Immature natural killer cell (primary cell): Measurements from ENCODE around the gene GPER1. TPM values are rescaled to one million over a fixed set of nuclear protein-coding genes. Genes with fewer than 3 reads are reported as not detected.

Experiments
- DNase-seq, 3 donors: peaks; one replicate each; pipeline ENCODE4 v3.0.0; 2022; ENCODE audit warnings: mixed read lengths in 1 of 3
- H3K27ac Mint-ChIP-seq, 6 donors: one replicate each; pipeline ENCODE4 v1.8.0; 2020; ENCODE audit warnings: mixed read lengths in 6 of 6, mild to moderate bottlenecking in 5 of 6, inconsistent platforms in 4 of 6, moderate library complexity in 3 of 6
- H3K27me3 Mint-ChIP-seq, 3 donors: one replicate each; pipeline ENCODE4 v1.8.0; 2020 to 2021; ENCODE audit warnings: low read depth in 3 of 3, mild to moderate bottlenecking in 3 of 3, mixed read lengths in 3 of 3, moderate library complexity in 3 of 3, inconsistent platforms in 1 of 3
- H3K36me3 Mint-ChIP-seq, 3 donors: one replicate each; pipeline ENCODE4 v1.8.0; 2020; ENCODE audit warnings: mixed read lengths in 3 of 3, inconsistent platforms in 2 of 3, mild to moderate bottlenecking in 2 of 3
- H3K4me1 Mint-ChIP-seq, 2 donors: one replicate each; pipeline ENCODE4 v1.8.0; 2020; ENCODE audit warnings: inconsistent platforms in 2 of 2, mild to moderate bottlenecking in 2 of 2, mixed read lengths in 2 of 2, moderate library complexity in 1 of 2
- H3K4me3 Mint-ChIP-seq, 5 donors: one replicate each; pipeline ENCODE4 v1.8.0; 2020; ENCODE audit warnings: mild to moderate bottlenecking in 5 of 5, mixed read lengths in 5 of 5, inconsistent platforms in 3 of 5, moderate library complexity in 3 of 5
- H3K9me3 Mint-ChIP-seq, 6 donors: one replicate each; pipeline ENCODE4 v1.8.0; 2020; ENCODE audit warnings: mild to moderate bottlenecking in 6 of 6, mixed read lengths in 6 of 6, inconsistent platforms in 4 of 6, moderate library complexity in 3 of 6
- polyA plus RNA-seq, 3 donors: library from polyadenylated mRNA; unstranded; fragments of 300-500 nt; fragmentation: Illumina TruSeq; gene quantifications; one replicate each; pipeline ENCODE4 v1.2.3, GENCODE V29; 2021

The GPER1 gene
- polyA plus RNA-seq, 3 donors from 2014 or later: 0.14 to 0.31 TPM; not detected in 1

- H3K27me3 Mint-ChIP-seq: peaks cover 3 to 9% (median 6%) of the 10 kb centered on the region in 3 donors
- no peak overlapping the region for H3K27ac Mint-ChIP-seq
- no peaks in the 10 kb centered on the region for H3K9me3 Mint-ChIP-seq
- H3K36me3 Mint-ChIP-seq: no peaks in the 10 kb centered on the region
- no peak overlapping the region for H3K4me3 Mint-ChIP-seq
- H3K4me1 Mint-ChIP-seq: peaks cover 16 to 20% of the 10 kb centered on the region in 2 donors
- no peak for DNase-seq
Measured at GRCh38 chr7:1049801-1050200, 38.1 kb upstream of the GPER1 start.

- Mint-ChIP-seq H3K4me1 (peaks cover 10 to 19% of the 10 kb centered on the region in 2 donors), H3K4me3 (no peak overlapping the region), H3K9me3 (no peaks in the 10 kb centered on the region), H3K36me3 (no peaks in the 10 kb centered on the region), H3K27me3 (peaks cover 3 to 9% (median 5%) of the 10 kb centered on the region in 3 donors), H3K27ac (no peak overlapping the region)
- no peak for DNase-seq
Measured at GRCh38 chr7:1050254-1050906, 37.5 kb upstream of the GPER1 start.

GRCh38 chr7:1050956-1051690, 36.8 kb upstream of the GPER1 start:
- H3K36me3 Mint-ChIP-seq: no peaks in the 10 kb centered on the region
- H3K27ac Mint-ChIP-seq: no peak overlapping the region

GRCh38 chr7:1052031-1052818, 35.7 kb upstream of the GPER1 start:
- Mint-ChIP-seq H3K4me3 (no peak overlapping the region), H3K27ac (no peak overlapping the region), H3K27me3 (peaks cover 0 to 9% (median 7%) of the 10 kb centered on the region in 3 donors), H3K9me3 (no peaks in the 10 kb centered on the region), H3K36me3 (no peaks in the 10 kb centered on the region), H3K4me1 (peaks cover 0 to 15% of the 10 kb centered on the region in 2 donors)
- DNase-seq: no peak

More at GRCh38 chr7:1050956-1051690, 36.8 kb upstream of the GPER1 start:
- Mint-ChIP-seq H3K4me1 (peaks cover 3 to 17% of the 10 kb centered on the region in 2 donors), H3K4me3 (no peak overlapping the region), H3K9me3 (no peaks in the 10 kb centered on the region), H3K27me3 (peaks cover under 1 to 9% (median 7%) of the 10 kb centered on the region in 3 donors)
- DNase-seq: no peak

GRCh38 chr7:1053002-1053411, 34.9 kb upstream of the GPER1 start:
- no peak overlapping the region for H3K27ac Mint-ChIP-seq
- no peaks in the 10 kb centered on the region for H3K36me3 Mint-ChIP-seq
- H3K27me3 Mint-ChIP-seq: peaks cover 0 to 9% (median 4%) of the 10 kb centered on the region in 3 donors
- H3K4me3 Mint-ChIP-seq: no peak overlapping the region
- peaks cover 0 to 15% of the 10 kb centered on the region in 2 donors for H3K4me1 Mint-ChIP-seq
- no peaks in the 10 kb centered on the region for H3K9me3 Mint-ChIP-seq
- DNase-seq: no peak

- H3K4me3 Mint-ChIP-seq: no peak overlapping the region
- peaks cover 0 to 7% (median 0%) of the 10 kb centered on the region in 3 donors for H3K36me3 Mint-ChIP-seq
- H3K4me1 Mint-ChIP-seq: peaks cover 5 to 20% of the 10 kb centered on the region in 2 donors
- H3K27me3 Mint-ChIP-seq: peaks cover 4 to 10% (median 6%) of the 10 kb centered on the region in 3 donors
- DNase-seq: no peak
- H3K27ac Mint-ChIP-seq: no peak overlapping the region
- no peaks in the 10 kb centered on the region for H3K9me3 Mint-ChIP-seq
Measured at GRCh38 chr7:1053816-1054370, 34.0 kb upstream of the GPER1 start.

- Mint-ChIP-seq H3K27me3 (peaks cover 4 to 10% (median 7%) of the 10 kb centered on the region in 3 donors), H3K9me3 (no peaks in the 10 kb centered on the region), H3K4me3 (no peak overlapping the region), H3K27ac (no peak overlapping the region), H3K36me3 (peaks cover 0 to 7% (median 0%) of the 10 kb centered on the region in 3 donors), H3K4me1 (peaks cover 11 to 21% of the 10 kb centered on the region in 2 donors)
- DNase-seq: no peak
Measured at GRCh38 chr7:1054438-1054837, 33.5 kb upstream of the GPER1 start.

- Mint-ChIP-seq H3K36me3 (peaks cover 0 to 7% (median 0%) of the 10 kb centered on the region in 3 donors), H3K27ac (no peak overlapping the region), H3K9me3 (no peaks in the 10 kb centered on the region), H3K27me3 (peaks cover 4 to 10% (median 7%) of the 10 kb centered on the region in 3 donors), H3K4me3 (peak overlapping the region in 1 of 5 donors; percentile 23), H3K4me1 (peaks cover 12 to 22% of the 10 kb centered on the region in 2 donors)
- DNase-seq: no peak
Measured at GRCh38 chr7:1054861-1055450, 33.0 kb upstream of the GPER1 start.

- Mint-ChIP-seq H3K27me3 (peaks cover 4 to 10% (median 7%) of the 10 kb centered on the region in 3 donors), H3K36me3 (peaks cover 0 to 7% (median 0%) of the 10 kb centered on the region in 3 donors), H3K4me1 (peaks cover 12 to 27% of the 10 kb centered on the region in 2 donors), H3K9me3 (no peaks in the 10 kb centered on the region), H3K27ac (no peak overlapping the region), H3K4me3 (peak overlapping the region in 1 of 5 donors; percentile 23)
- no peak for DNase-seq
Measured at GRCh38 chr7:1055491-1055955, 32.4 kb upstream of the GPER1 start.

GRCh38 chr7:1055956-1056784, 31.7 kb upstream of the GPER1 start:
- Mint-ChIP-seq H3K27ac (no peak overlapping the region), H3K4me1 (peaks cover 12 to 27% of the 10 kb centered on the region in 2 donors), H3K27me3 (peaks cover 4 to 12% (median 9%) of the 10 kb centered on the region in 3 donors), H3K9me3 (no peaks in the 10 kb centered on the region), H3K36me3 (peaks cover 0 to 7% (median 0%) of the 10 kb centered on the region in 3 donors), H3K4me3 (no peak overlapping the region)
- peak; percentile 22 to 32 (median 29) for DNase-seq

GRCh38 chr7:1056785-1057410, 31.0 kb upstream of the GPER1 start:
- H3K4me3 Mint-ChIP-seq: no peak overlapping the region
- H3K36me3 Mint-ChIP-seq: peaks cover 0 to 8% (median 0%) of the 10 kb centered on the region in 3 donors
- H3K27ac Mint-ChIP-seq: no peak overlapping the region
- no peaks in the 10 kb centered on the region for H3K9me3 Mint-ChIP-seq
- no peak for DNase-seq
- H3K27me3 Mint-ChIP-seq: peaks cover 7 to 17% (median 12%) of the 10 kb centered on the region in 3 donors
- H3K4me1 Mint-ChIP-seq: peaks cover 12 to 30% of the 10 kb centered on the region in 2 donors
